Measurements from ENCODE around the gene DPYD.

The DPYD gene

GRCh38 chr1:97097404-97097925, 823.4 kb downstream of the DPYD start:
- DNase-seq (ENCODE audit: low read depth), result no peak
- H3K4me3 ChIP-seq (ENCODE audit: low read depth, low read length), result no peak overlapping the region
- no peak for TF ChIP-seq CTCF (IDR thresholded peaks at IDR 0.05; ENCODE audit: control insufficient read depth, extremely low read depth, insufficient read depth)

- no peak for DNase-seq (ENCODE audit: low read depth)
- no peak overlapping the region for H3K4me3 ChIP-seq (ENCODE audit: low read depth, low read length)
- TF ChIP-seq CTCF (IDR thresholded peaks at IDR 0.05; ENCODE audit: control insufficient read depth, extremely low read depth, insufficient read depth), result no peak
Measured at GRCh38 chr1:97095764-97096163, 825.1 kb downstream of the DPYD start.

GRCh38 chr1:97094247-97094972, 826.4 kb downstream of the DPYD start:
- no peak overlapping the region for H3K4me3 ChIP-seq (ENCODE audit: low read depth, low read length)
- DNase-seq (ENCODE audit: low read depth), result no peak
- TF ChIP-seq CTCF (IDR thresholded peaks at IDR 0.05; ENCODE audit: control insufficient read depth, extremely low read depth, insufficient read depth), result no peak

- H3K4me3 ChIP-seq (ENCODE audit: low read depth, low read length), result no peak overlapping the region
- TF ChIP-seq CTCF (IDR thresholded peaks at IDR 0.05; ENCODE audit: control insufficient read depth, extremely low read depth, insufficient read depth), result no peak
- DNase-seq (ENCODE audit: low read depth), result no peak
Measured at GRCh38 chr1:97093741-97094140, 827.1 kb downstream of the DPYD start.

GRCh38 chr1:97092824-97093223, 828.0 kb downstream of the DPYD start:
- DNase-seq (ENCODE audit: low read depth), result no peak
- TF ChIP-seq CTCF (IDR thresholded peaks at IDR 0.05; ENCODE audit: control insufficient read depth, extremely low read depth, insufficient read depth), result no peak
- H3K4me3 ChIP-seq (ENCODE audit: low read depth, low read length), result no peak overlapping the region

DNA sequence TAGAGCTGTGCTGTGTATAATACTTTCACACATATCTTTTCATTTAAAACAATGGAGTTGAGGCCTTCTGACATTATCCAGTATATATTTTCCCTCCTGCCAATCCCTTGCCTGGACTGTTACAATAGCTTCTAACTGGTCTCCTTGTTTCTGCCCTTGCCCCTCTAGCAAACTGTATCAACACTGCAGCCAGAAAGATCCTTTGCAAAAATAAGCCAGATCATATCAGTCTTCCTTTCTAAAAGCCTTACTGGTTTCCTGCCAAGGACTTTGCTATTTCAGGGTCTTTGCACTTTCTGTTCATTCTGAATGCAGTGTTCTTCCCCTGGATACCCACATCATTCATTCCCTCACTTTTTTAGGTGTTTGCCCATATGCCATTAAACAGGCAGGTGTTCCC, 829.2 kb downstream of the DPYD start:
- DNase-seq (ENCODE audit: low read depth), result no peak
- H3K4me3 ChIP-seq (ENCODE audit: low read depth, low read length), result no peak overlapping the region
- no peak for TF ChIP-seq CTCF (IDR thresholded peaks at IDR 0.05; ENCODE audit: control insufficient read depth, extremely low read depth, insufficient read depth)

DNA sequence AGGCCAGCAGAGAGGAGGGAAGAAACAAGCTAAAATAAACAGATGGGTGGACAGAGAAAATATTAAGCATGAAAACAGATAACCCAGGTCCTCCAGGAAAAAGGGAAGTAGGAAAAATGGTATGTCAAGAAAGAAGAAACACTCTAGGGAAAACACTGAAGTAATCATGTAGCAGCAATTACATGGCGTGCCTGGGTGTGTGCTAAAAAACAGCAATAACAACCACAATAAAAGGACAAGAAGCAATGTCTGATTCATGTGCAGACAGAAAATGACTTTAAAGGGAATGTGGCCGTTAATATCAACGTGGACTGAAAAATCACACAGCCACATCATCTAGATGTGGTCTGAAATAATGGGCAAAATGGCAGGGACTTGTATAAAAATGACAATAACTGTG, 829.6 kb downstream of the DPYD start:
- DNase-seq (ENCODE audit: low read depth), result no peak
- no peak overlapping the region for H3K4me3 ChIP-seq (ENCODE audit: low read depth, low read length)
- no peak for TF ChIP-seq CTCF (IDR thresholded peaks at IDR 0.05; ENCODE audit: control insufficient read depth, extremely low read depth, insufficient read depth)
